GM23338 (cell line): ENCODE data around the gene GTF2F1. TPM values are rescaled to one million over a fixed set of nuclear protein-coding genes. Genes with fewer than 3 reads are reported as not detected.

Experiments
- ATAC-seq: fragments of 200-7000 bp; cut with Tn5 transposase; 3 replicates; pipeline ENCODE4 v1.9.1; 2020
- DNase-seq: peaks from one replicate; pipeline ENCODE4 v3.0.0-alpha.2; 2015; ENCODE audit warnings: low spot score
- H2AFZ ChIP-seq: fragments of 200-600 bp; sonication (generic); 2 replicates; pipeline ENCODE4 v1.8.0; 2016; ENCODE audit warnings: antibody characterized with exemption, mild to moderate bottlenecking, moderate library complexity
- H3F3A ChIP-seq: fragments of 200-600 bp; sonication (generic); replicated peaks from 2 replicates; pipeline ENCODE4 v1.8.0; 2017; ENCODE audit warnings: antibody characterized with exemption, mixed run types, low read depth
- H3K27ac ChIP-seq: fragments of 200-600 bp; sonication (generic); 2 replicates; pipeline ENCODE4 v1.6.1; 2016; ENCODE audit warnings: low read depth
- H3K27me3 ChIP-seq: fragments of 200-600 bp; sonication (generic); 2 replicates; pipeline ENCODE4 v1.8.0; 2016; ENCODE audit warnings: mild to moderate bottlenecking, mixed run types, moderate library complexity; ENCODE audit not compliant: insufficient read depth
- H3K36me3 ChIP-seq: fragments of 200-600 bp; sonication (generic); 2 replicates; pipeline ENCODE4 v1.8.0; 2016; ENCODE audit warnings: mild to moderate bottlenecking; ENCODE audit not compliant: insufficient read depth
- H3K4me1 ChIP-seq: fragments of 200-600 bp; sonication (generic); 2 replicates; pipeline ENCODE4 v1.8.0; 2016; ENCODE audit warnings: mild to moderate bottlenecking, moderate library complexity; ENCODE audit not compliant: insufficient read depth
- H3K4me2 ChIP-seq: fragments of 200-600 bp; sonication (generic); 2 replicates; pipeline ENCODE4 v1.7.1; 2017; ENCODE audit warnings: mixed run types
- H3K4me3 ChIP-seq: fragments of 200-600 bp; sonication (generic); 2 replicates; pipeline ENCODE4 v1.6.1; 2016; ENCODE audit warnings: mixed run types
- H3K79me2 ChIP-seq: fragments of 200-600 bp; sonication (generic); replicated peaks from 2 replicates; pipeline ENCODE4 v1.8.0; 2017; ENCODE audit warnings: mild to moderate bottlenecking; ENCODE audit not compliant: insufficient read depth
- H3K9me2 ChIP-seq: fragments of 200-600 bp; sonication (generic); 2 replicates; pipeline ENCODE4 v1.8.0; 2017; ENCODE audit not compliant: insufficient read depth
- H4K20me1 ChIP-seq: fragments of 200-600 bp; sonication (generic); replicated peaks from 2 replicates; pipeline ENCODE4 v1.8.0; 2017; ENCODE audit warnings: mild to moderate bottlenecking; ENCODE audit not compliant: insufficient read depth
- H3K27ac Mint-ChIP-seq: 2 replicates; pipeline ENCODE4 v1.8.0; 2020; ENCODE audit warnings: inconsistent platforms, mild to moderate bottlenecking, moderate library complexity, mixed read lengths
- H3K27me3 Mint-ChIP-seq: 3 replicates; pipeline ENCODE4 v1.8.0; 2022; ENCODE audit warnings: low read depth, mild to moderate bottlenecking, moderate library complexity, mixed read lengths, inconsistent platforms; ENCODE audit not compliant: insufficient read depth, poor library complexity
- H3K36me3 Mint-ChIP-seq: 3 replicates; pipeline ENCODE4 v1.8.0; 2021; ENCODE audit warnings: low read depth, mild to moderate bottlenecking, inconsistent platforms, moderate library complexity, mixed read lengths
- H3K4me1 Mint-ChIP-seq: 3 replicates; pipeline ENCODE4 v1.8.0; 2020; ENCODE audit warnings: mild to moderate bottlenecking, inconsistent platforms, mixed read lengths
- H3K4me3 Mint-ChIP-seq: 3 replicates; pipeline ENCODE4 v1.8.0; 2021; ENCODE audit warnings: moderate library complexity, mild to moderate bottlenecking, inconsistent platforms, mixed read lengths
- H3K9me3 Mint-ChIP-seq: 3 replicates; pipeline ENCODE4 v1.8.0; 2020; ENCODE audit warnings: moderate library complexity, mild to moderate bottlenecking, inconsistent platforms, mixed read lengths
- CREB1 ChIP-seq: fragments of 250-450 bp; sonication (Bioruptor Pico); IDR thresholded peaks from 2 replicates; pipeline ENCODE4 v1.5.0; 2020; ENCODE audit warnings: low read depth, mild to moderate bottlenecking, moderate library complexity
- EZH2 ChIP-seq: fragments of 200-600 bp; sonication (generic); IDR thresholded peaks from one replicate; pipeline ENCODE4 v1.8.0; 2017; ENCODE audit warnings: antibody characterized with exemption, mild to moderate bottlenecking, low read depth; ENCODE audit not compliant: unreplicated experiment
- EZH2phosphoT487 ChIP-seq: fragments of 200-600 bp; sonication (generic); IDR thresholded peaks from one replicate; pipeline ENCODE4 v1.8.1; 2018; ENCODE audit warnings: antibody characterized with exemption; ENCODE audit not compliant: unreplicated experiment
- JUNB ChIP-seq: IDR thresholded peaks from one replicate; pipeline ENCODE4 v1.6.1; 2016; ENCODE audit warnings: antibody characterized with exemption; ENCODE audit not compliant: unreplicated experiment
- NANOG ChIP-seq: IDR thresholded peaks from 2 replicates; pipeline ENCODE4 v1.6.1; 2016; ENCODE audit warnings: antibody characterized with exemption, borderline replicate concordance
- POLR2AphosphoS5 ChIP-seq: IDR thresholded peaks from 2 replicates; pipeline ENCODE4 v1.6.1; 2016; ENCODE audit warnings: antibody characterized with exemption, low read depth
- STAT1 ChIP-seq: IDR thresholded peaks from one replicate; pipeline ENCODE4 v1.6.1; 2016; ENCODE audit warnings: antibody characterized with exemption; ENCODE audit not compliant: unreplicated experiment
- ZNF114 ChIP-seq: fragments of 250-450 bp; sonication (Bioruptor Pico); IDR thresholded peaks from 2 replicates; pipeline ENCODE4 v1.5.0; 2020; ENCODE audit warnings: mild to moderate bottlenecking, moderate library complexity
- ZNF331 ChIP-seq: fragments of 250-450 bp; sonication (Bioruptor Pico); IDR thresholded peaks from 2 replicates; pipeline ENCODE4 v1.5.0; 2020; ENCODE audit warnings: low read depth, mild to moderate bottlenecking, moderate library complexity
- polyA plus RNA-seq: library from polyadenylated mRNA; unstranded; fragments of >200 nt; fragmentation: Nextera tagmentation; extraction: Ambion mirVana; gene quantifications from 2 replicates; pipeline ENCODE4 v1.2.1, GENCODE V29; 2016
- total RNA-seq: library from RNA; depleted of rRNA; stranded (reverse); fragments of >200 nt; shearing (Covaris generic); gene quantifications from 2 replicates; pipeline ENCODE4 v1.2.3, GENCODE V29; 2014
- TF ChIP-seq, protein P1 (sequence below): IDR thresholded peaks from 2 replicates; pipeline ENCODE4 v1.6.1; 2016; ENCODE audit warnings: antibody characterized with exemption
- TF ChIP-seq, protein P2 (sequence below), 2 experiments: fragments of 200-600 bp in 1 of 2; sonication (generic) in 1 of 2; conservative IDR thresholded peaks; 2 replicates each; pipeline versions ENCODE4 v1.5.1 to v1.6.1; 2016 to 2017; ENCODE audit warnings: antibody characterized with exemption in 2 of 2, low read depth in 2 of 2, mild to moderate bottlenecking in 2 of 2, moderate library complexity in 1 of 2
- TF ChIP-seq, protein P3 (sequence below): IDR thresholded peaks from one replicate; pipeline ENCODE4 v1.6.1; 2018; ENCODE audit warnings: antibody characterized with exemption; ENCODE audit not compliant: unreplicated experiment
- TF ChIP-seq, protein P4 (sequence below): fragments of 250-450 bp; sonication (Bioruptor Pico); IDR thresholded peaks from 2 replicates; pipeline ENCODE4 v1.5.0; 2020; ENCODE audit warnings: mild to moderate bottlenecking, moderate library complexity

GTF2F1 gene
- total and polyA plus RNA-seq, 2 experiments from 2014 or later: 62.1 to 65.5 TPM

DNA sequence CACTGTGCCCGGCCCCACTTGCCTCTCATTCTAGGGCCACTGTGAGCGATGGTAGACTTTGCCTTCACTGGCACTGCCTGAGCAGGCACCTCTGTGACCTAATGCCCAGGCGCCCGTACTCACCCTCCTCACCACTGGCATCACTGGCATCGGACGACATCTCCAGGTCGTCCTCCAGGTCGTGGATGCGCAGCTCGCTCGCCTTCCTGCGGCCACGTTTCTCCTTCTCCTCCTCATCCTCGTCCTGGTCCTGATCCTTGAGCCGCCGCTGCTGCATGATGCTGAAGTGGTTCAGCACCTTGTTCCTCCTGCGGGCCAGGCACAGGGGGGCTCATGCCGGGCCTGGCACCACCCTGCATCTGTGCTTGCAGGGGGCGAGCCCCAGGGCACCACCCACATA lies 9.8 kb downstream of the GTF2F1 start:
- Mint-ChIP-seq H3K27ac (no peak overlapping the region), H3K9me3 (peaks cover 3% of the 10 kb centered on the region), H3K27me3 (peaks cover 7% of the 10 kb centered on the region), H3K36me3 (peaks cover 87% of the 10 kb centered on the region), H3K4me1 (0 out of 3 replicates have a peak, but pooled peaks cover 5% of the 10 kb centered on the region), H3K4me3 (no peak overlapping the region)
- H4K20me1 ChIP-seq: peaks cover 3% of the 10 kb centered on the region; the same call in 1 of the 2 replicates
- no peaks in the 10 kb centered on the region for H3F3A ChIP-seq
- H3K9me2 ChIP-seq: no peaks in the 10 kb centered on the region
- no peak for ATAC-seq
- no peaks in the 10 kb centered on the region for H3K4me1 ChIP-seq
- TF ChIP-seq POLR2AphosphoS5 (no peak), EZH2 (no peak), CREB1 (no peak), EZH2phosphoT487 (no peak), JUNB (no peak), NANOG (no peak), ZNF114 (no peak), ZNF331 (CRISPR knock-in tag) (no peak), STAT1 (no peak)
- TF ChIP-seq, protein P1, sequence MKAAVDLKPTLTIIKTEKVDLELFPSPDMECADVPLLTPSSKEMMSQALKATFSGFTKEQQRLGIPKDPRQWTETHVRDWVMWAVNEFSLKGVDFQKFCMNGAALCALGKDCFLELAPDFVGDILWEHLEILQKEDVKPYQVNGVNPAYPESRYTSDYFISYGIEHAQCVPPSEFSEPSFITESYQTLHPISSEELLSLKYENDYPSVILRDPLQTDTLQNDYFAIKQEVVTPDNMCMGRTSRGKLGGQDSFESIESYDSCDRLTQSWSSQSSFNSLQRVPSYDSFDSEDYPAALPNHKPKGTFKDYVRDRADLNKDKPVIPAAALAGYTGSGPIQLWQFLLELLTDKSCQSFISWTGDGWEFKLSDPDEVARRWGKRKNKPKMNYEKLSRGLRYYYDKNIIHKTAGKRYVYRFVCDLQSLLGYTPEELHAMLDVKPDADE: no peak
- TF ChIP-seq, protein P2, sequence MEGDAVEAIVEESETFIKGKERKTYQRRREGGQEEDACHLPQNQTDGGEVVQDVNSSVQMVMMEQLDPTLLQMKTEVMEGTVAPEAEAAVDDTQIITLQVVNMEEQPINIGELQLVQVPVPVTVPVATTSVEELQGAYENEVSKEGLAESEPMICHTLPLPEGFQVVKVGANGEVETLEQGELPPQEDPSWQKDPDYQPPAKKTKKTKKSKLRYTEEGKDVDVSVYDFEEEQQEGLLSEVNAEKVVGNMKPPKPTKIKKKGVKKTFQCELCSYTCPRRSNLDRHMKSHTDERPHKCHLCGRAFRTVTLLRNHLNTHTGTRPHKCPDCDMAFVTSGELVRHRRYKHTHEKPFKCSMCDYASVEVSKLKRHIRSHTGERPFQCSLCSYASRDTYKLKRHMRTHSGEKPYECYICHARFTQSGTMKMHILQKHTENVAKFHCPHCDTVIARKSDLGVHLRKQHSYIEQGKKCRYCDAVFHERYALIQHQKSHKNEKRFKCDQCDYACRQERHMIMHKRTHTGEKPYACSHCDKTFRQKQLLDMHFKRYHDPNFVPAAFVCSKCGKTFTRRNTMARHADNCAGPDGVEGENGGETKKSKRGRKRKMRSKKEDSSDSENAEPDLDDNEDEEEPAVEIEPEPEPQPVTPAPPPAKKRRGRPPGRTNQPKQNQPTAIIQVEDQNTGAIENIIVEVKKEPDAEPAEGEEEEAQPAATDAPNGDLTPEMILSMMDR (conservative IDR thresholded peaks at IDR 0.05; ENCODE audit: low read depth in 2 of 2): no peak
- TF ChIP-seq, protein P3, sequence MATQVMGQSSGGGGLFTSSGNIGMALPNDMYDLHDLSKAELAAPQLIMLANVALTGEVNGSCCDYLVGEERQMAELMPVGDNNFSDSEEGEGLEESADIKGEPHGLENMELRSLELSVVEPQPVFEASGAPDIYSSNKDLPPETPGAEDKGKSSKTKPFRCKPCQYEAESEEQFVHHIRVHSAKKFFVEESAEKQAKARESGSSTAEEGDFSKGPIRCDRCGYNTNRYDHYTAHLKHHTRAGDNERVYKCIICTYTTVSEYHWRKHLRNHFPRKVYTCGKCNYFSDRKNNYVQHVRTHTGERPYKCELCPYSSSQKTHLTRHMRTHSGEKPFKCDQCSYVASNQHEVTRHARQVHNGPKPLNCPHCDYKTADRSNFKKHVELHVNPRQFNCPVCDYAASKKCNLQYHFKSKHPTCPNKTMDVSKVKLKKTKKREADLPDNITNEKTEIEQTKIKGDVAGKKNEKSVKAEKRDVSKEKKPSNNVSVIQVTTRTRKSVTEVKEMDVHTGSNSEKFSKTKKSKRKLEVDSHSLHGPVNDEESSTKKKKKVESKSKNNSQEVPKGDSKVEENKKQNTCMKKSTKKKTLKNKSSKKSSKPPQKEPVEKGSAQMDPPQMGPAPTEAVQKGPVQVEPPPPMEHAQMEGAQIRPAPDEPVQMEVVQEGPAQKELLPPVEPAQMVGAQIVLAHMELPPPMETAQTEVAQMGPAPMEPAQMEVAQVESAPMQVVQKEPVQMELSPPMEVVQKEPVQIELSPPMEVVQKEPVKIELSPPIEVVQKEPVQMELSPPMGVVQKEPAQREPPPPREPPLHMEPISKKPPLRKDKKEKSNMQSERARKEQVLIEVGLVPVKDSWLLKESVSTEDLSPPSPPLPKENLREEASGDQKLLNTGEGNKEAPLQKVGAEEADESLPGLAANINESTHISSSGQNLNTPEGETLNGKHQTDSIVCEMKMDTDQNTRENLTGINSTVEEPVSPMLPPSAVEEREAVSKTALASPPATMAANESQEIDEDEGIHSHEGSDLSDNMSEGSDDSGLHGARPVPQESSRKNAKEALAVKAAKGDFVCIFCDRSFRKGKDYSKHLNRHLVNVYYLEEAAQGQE: no peak
- TF ChIP-seq, protein P4, sequence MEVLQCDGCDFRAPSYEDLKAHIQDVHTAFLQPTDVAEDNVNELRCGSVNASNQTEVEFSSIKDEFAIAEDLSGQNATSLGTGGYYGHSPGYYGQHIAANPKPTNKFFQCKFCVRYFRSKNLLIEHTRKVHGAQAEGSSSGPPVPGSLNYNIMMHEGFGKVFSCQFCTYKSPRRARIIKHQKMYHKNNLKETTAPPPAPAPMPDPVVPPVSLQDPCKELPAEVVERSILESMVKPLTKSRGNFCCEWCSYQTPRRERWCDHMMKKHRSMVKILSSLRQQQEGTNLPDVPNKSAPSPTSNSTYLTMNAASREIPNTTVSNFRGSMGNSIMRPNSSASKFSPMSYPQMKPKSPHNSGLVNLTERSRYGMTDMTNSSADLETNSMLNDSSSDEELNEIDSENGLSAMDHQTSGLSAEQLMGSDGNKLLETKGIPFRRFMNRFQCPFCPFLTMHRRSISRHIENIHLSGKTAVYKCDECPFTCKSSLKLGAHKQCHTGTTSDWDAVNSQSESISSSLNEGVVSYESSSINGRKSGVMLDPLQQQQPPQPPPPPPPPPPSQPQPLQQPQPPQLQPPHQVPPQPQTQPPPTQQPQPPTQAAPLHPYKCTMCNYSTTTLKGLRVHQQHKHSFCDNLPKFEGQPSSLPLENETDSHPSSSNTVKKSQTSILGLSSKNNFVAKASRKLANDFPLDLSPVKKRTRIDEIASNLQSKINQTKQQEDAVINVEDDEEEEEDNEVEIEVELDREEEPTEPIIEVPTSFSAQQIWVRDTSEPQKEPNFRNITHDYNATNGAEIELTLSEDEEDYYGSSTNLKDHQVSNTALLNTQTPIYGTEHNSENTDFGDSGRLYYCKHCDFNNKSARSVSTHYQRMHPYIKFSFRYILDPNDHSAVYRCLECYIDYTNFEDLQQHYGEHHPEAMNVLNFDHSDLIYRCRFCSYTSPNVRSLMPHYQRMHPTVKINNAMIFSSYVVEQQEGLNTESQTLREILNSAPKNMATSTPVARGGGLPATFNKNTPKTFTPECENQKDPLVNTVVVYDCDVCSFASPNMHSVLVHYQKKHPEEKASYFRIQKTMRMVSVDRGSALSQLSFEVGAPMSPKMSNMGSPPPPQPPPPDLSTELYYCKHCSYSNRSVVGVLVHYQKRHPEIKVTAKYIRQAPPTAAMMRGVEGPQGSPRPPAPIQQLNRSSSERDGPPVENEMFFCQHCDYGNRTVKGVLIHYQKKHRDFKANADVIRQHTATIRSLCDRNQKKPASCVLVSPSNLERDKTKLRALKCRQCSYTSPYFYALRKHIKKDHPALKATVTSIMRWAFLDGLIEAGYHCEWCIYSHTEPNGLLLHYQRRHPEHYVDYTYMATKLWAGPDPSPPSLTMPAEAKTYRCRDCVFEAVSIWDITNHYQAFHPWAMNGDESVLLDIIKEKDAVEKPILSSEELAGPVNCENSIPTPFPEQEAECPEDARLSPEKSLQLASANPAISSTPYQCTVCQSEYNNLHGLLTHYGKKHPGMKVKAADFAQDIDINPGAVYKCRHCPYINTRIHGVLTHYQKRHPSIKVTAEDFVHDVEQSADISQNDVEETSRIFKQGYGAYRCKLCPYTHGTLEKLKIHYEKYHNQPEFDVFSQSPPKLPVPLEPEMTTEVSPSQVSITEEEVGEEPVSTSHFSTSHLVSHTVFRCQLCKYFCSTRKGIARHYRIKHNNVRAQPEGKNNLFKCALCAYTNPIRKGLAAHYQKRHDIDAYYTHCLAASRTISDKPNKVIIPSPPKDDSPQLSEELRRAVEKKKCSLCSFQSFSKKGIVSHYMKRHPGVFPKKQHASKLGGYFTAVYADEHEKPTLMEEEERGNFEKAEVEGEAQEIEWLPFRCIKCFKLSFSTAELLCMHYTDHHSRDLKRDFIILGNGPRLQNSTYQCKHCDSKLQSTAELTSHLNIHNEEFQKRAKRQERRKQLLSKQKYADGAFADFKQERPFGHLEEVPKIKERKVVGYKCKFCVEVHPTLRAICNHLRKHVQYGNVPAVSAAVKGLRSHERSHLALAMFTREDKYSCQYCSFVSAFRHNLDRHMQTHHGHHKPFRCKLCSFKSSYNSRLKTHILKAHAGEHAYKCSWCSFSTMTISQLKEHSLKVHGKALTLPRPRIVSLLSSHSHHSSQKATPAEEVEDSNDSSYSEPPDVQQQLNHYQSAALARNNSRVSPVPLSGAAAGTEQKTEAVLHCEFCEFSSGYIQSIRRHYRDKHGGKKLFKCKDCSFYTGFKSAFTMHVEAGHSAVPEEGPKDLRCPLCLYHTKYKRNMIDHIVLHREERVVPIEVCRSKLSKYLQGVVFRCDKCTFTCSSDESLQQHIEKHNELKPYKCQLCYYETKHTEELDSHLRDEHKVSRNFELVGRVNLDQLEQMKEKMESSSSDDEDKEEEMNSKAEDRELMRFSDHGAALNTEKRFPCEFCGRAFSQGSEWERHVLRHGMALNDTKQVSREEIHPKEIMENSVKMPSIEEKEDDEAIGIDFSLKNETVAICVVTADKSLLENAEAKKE (CRISPR knock-in tag): no peak
- no peak overlapping the region for H3K27ac ChIP-seq
- H3K4me3 ChIP-seq: no peak overlapping the region
- H3K4me2 ChIP-seq: no peak overlapping the region
- no peaks in the 10 kb centered on the region for H3K79me2 ChIP-seq
- peaks cover 15% of the 10 kb centered on the region for H3K36me3 ChIP-seq
- no peak overlapping the region for H2AFZ ChIP-seq
- no peaks in the 10 kb centered on the region for H3K27me3 ChIP-seq
- DNase-seq: no peak
